H1 (cell line): ENCODE measurements around the gene RNASET2. TPM values are rescaled to one million over a fixed set of nuclear protein-coding genes. Genes with fewer than 3 reads are reported as not detected.

Experiments used
- BRCA1 ChIP-seq: IDR thresholded peaks from 2 replicates; pipeline ENCODE4 v1.6.1; 2012; ENCODE audit warnings: low read depth, low read length, improper control_type of control experiment
- EGR1 ChIP-seq: IDR thresholded peaks from 2 replicates; pipeline ENCODE4 v1.6.1; 2011; ENCODE audit warnings: low read depth, low read length, borderline replicate concordance
- KDM1A ChIP-seq: fragments of 200-600, 300-600 bp; sonication (generic); IDR thresholded peaks from 2 replicates; pipeline ENCODE4 v1.7.1; 2016; ENCODE audit warnings: mild to moderate bottlenecking, low read length, borderline replicate concordance
- POLR2AphosphoS5 ChIP-seq: IDR thresholded peaks from 2 replicates; pipeline ENCODE4 v1.6.1; 2011; ENCODE audit warnings: low read depth, low read length
- RBBP5 ChIP-seq: IDR thresholded peaks from 2 replicates; pipeline ENCODE4 v1.7.1; 2012; ENCODE audit warnings: low read depth, mild to moderate bottlenecking, inconsistent platforms, low read length, moderate library complexity, borderline replicate concordance
- SIRT6 ChIP-seq: IDR thresholded peaks from one replicate; pipeline ENCODE4 v1.7.1; 2012; ENCODE audit warnings: low read length, inconsistent platforms
- TCF12 ChIP-seq: IDR thresholded peaks from 2 replicates; pipeline ENCODE4 v1.6.1; 2011; ENCODE audit warnings: low read depth, mild to moderate bottlenecking, low read length
- polyA plus RNA-seq, 7 experiments: library from polyadenylated mRNA; depleted of rRNA in 3 of 7; stranded (reverse) in 5 of 7; unstranded in 2 of 7; fragments of >200 nt in 5 of 7; fragments of 200-250 nt in 2 of 7; gene quantifications; 1 replicate in 5 of 7; 2 replicates in 1 of 7; 4 replicates in 1 of 7; pipeline versions ENCODE4 v1.2.1 to v1.2.3, GENCODE V29; 2011 to 2013; ENCODE audit warnings: missing spikeins in 2 of 7, mixed read lengths in 2 of 7
- total RNA-seq: library from RNA; stranded (reverse); fragmentation: NEBNext Ultra II Directional; extraction: Animal tissue kit (Norgen Biotek cat#: 25700); gene quantifications from 2 replicates; pipeline ENCODE4 v1.2.1, GENCODE V29; 2021

RNASET2 gene
- total and polyA plus RNA-seq, 2 of the 8 experiments (the other 6 are each of a cell fraction or from before 2014, with no cell fraction given), result 15.7 to 22.9 TPM

- no peak for TF ChIP-seq RBBP5
- TF ChIP-seq TCF12, result no peak
- no peak for TF ChIP-seq POLR2AphosphoS5
- no peak for TF ChIP-seq KDM1A
- no peak for TF ChIP-seq SIRT6
- no peak for TF ChIP-seq BRCA1
- TF ChIP-seq EGR1, result no peak
- TF ChIP-seq, all 59 proteins: peak for 2
These were observed 33.2 kb upstream of the RNASET2 start (continued) for GRCh38 chr6:166989427-166990032.
